SU-DHL-6 (cell line): Measurements from ENCODE around the gene FIGN.

Experiments
- H2AFZ ChIP-seq: fragments of 200-600 bp; sonication (generic); 2 replicates; pipeline ENCODE4 v1.6.1; 2014; ENCODE audit warnings: low read depth, mild to moderate bottlenecking, moderate library complexity, mixed read lengths, antibody characterized with exemption, low read length; ENCODE audit not compliant: severe bottlenecking
- H3F3A ChIP-seq: fragments of 200-600 bp; shearing (Covaris generic); 2 replicates; pipeline ENCODE4 v1.6.0; 2016; ENCODE audit warnings: antibody characterized with exemption, mild to moderate bottlenecking; ENCODE audit not compliant: insufficient read depth
- H3K27ac ChIP-seq: fragments of 200-600 bp; sonication (generic); 2 replicates; pipeline ENCODE4 v1.5.1; 2016; ENCODE audit warnings: low read depth, mild to moderate bottlenecking, low read length, moderate library complexity, mixed read lengths
- H3K27me3 ChIP-seq: fragments of 200-600 bp; sonication (generic), shearing (Covaris generic); 2 replicates; pipeline ENCODE4 v1.6.0; 2014; ENCODE audit warnings: mild to moderate bottlenecking, low read length
- H3K36me3 ChIP-seq: fragments of 200-600 bp; sonication (generic); 2 replicates; pipeline ENCODE4 v1.6.1; 2014; ENCODE audit warnings: mild to moderate bottlenecking, low read length, mixed read lengths
- H3K4me2 ChIP-seq: fragments of 300-600, 200-600 bp; shearing (Covaris generic), sonication (generic); 2 replicates; pipeline ENCODE4 v1.6.0; 2014; ENCODE audit warnings: low read length, low read depth, mild to moderate bottlenecking; ENCODE audit not compliant: poor library complexity, severe bottlenecking
- H3K4me3 ChIP-seq: fragments of 200-600 bp; sonication (generic); 2 replicates; pipeline ENCODE4 v1.5.1; 2014; ENCODE audit warnings: antibody characterized with exemption, low read length, mild to moderate bottlenecking, mixed read lengths; ENCODE audit not compliant: insufficient read depth, poor library complexity, severe bottlenecking
- H3K79me2 ChIP-seq: fragments of 200-600 bp; sonication (generic); 2 replicates; pipeline ENCODE4 v1.6.1; 2014; ENCODE audit warnings: mild to moderate bottlenecking, low read length, moderate library complexity; ENCODE audit not compliant: insufficient read depth
- H3K9ac ChIP-seq: fragments of 200-600 bp; sonication (generic); 2 replicates; pipeline ENCODE4 v1.7.0; 2014; ENCODE audit warnings: mild to moderate bottlenecking, low read length
- H3K9me2 ChIP-seq: fragments of 200-600 bp; sonication (generic); replicated peaks from 2 replicates; pipeline ENCODE4 v1.6.1; 2014; ENCODE audit warnings: low read length; ENCODE audit not compliant: insufficient read depth
- H3K9me3 ChIP-seq: fragments of 200-600 bp; sonication (generic); 2 replicates; pipeline ENCODE4 v1.6.1; 2014; ENCODE audit warnings: low read length, mixed read lengths; ENCODE audit not compliant: insufficient read depth
- H4K20me1 ChIP-seq: fragments of 200-600 bp; sonication (generic); 2 replicates; pipeline ENCODE4 v1.6.1; 2014; ENCODE audit warnings: low read depth, mild to moderate bottlenecking, antibody characterized with exemption, low read length, moderate library complexity, mixed read lengths
- EZH2phosphoT487 ChIP-seq: fragments of 200-600 bp; sonication (generic), shearing (Covaris generic); conservative IDR thresholded peaks from 2 replicates; pipeline ENCODE4 v1.6.1; 2018; ENCODE audit warnings: mild to moderate bottlenecking, antibody characterized with exemption, low read length, moderate library complexity, mixed read lengths
- TF ChIP-seq, protein P1 (sequence below): fragments of 200-600 bp; sonication (generic); IDR thresholded peaks from one replicate; pipeline ENCODE4 v1.5.1; 2017; ENCODE audit warnings: antibody characterized with exemption, mild to moderate bottlenecking, low read length, moderate library complexity; ENCODE audit not compliant: insufficient read depth, poor library complexity, severe bottlenecking

Gene FIGN

DNA sequence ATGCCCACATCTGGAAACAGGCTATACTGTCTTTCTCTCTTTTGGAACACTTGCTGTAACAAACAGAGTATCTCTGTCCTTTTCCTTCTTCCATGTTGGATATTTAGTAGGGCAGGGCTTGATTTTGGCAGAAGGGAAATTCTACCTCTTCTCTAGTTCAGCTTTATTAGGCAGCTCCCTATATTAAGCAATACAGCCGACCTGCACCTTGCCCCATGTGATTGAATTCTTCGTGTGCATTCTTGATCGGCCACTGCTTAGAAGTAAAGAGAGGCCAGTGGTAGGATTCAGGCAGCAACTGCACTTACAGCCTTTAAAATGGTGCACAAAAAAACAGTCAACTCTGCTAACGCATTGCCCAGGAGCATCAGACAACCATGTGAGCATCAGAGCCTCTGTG, 31.3 kb upstream of the FIGN start:
- no peak overlapping the region for H3K27ac ChIP-seq
- H3K9ac ChIP-seq: no peak overlapping the region
- no peaks in the 10 kb centered on the region for H3K36me3 ChIP-seq
- H2AFZ ChIP-seq: no peak overlapping the region
- no peaks in the 10 kb centered on the region for H3F3A ChIP-seq
- no peaks in the 10 kb centered on the region for H3K9me2 ChIP-seq
- no peak overlapping the region for H3K4me2 ChIP-seq
- no peaks in the 10 kb centered on the region for H3K9me3 ChIP-seq
- H3K79me2 ChIP-seq: no peaks in the 10 kb centered on the region
- H4K20me1 ChIP-seq: no peaks in the 10 kb centered on the region
- no peak for TF ChIP-seq EZH2phosphoT487
- TF ChIP-seq, protein P1, sequence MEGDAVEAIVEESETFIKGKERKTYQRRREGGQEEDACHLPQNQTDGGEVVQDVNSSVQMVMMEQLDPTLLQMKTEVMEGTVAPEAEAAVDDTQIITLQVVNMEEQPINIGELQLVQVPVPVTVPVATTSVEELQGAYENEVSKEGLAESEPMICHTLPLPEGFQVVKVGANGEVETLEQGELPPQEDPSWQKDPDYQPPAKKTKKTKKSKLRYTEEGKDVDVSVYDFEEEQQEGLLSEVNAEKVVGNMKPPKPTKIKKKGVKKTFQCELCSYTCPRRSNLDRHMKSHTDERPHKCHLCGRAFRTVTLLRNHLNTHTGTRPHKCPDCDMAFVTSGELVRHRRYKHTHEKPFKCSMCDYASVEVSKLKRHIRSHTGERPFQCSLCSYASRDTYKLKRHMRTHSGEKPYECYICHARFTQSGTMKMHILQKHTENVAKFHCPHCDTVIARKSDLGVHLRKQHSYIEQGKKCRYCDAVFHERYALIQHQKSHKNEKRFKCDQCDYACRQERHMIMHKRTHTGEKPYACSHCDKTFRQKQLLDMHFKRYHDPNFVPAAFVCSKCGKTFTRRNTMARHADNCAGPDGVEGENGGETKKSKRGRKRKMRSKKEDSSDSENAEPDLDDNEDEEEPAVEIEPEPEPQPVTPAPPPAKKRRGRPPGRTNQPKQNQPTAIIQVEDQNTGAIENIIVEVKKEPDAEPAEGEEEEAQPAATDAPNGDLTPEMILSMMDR: no peak
- no peak overlapping the region for H3K4me3 ChIP-seq
- no peaks in the 10 kb centered on the region for H3K27me3 ChIP-seq

DNA sequence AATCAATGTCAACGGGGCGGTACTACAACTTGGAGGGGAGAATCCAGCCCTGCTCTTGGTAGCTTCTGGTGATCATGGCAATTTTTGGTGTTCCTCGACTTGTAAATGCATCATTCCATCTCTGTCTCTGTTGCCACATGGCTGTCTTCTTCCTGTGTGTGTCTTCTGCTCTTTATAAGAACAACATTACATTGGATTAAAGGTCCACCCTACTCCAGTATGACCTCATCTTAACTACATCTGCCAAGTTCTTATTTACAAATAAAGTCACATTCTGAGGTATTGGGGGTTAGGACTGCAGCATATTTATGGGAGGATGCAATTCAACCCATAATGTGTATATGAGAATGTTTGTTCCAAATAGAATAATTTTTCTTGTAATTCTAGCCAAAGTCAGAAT, 28.8 kb upstream of the FIGN start:
- H3K79me2 ChIP-seq: no peaks in the 10 kb centered on the region
- H3K36me3 ChIP-seq: no peaks in the 10 kb centered on the region
- H3K4me3 ChIP-seq: no peak overlapping the region
- H3K27me3 ChIP-seq: no peaks in the 10 kb centered on the region
- H3K9me2 ChIP-seq: no peaks in the 10 kb centered on the region
- H3K27ac ChIP-seq: no peak overlapping the region
- no peak overlapping the region for H2AFZ ChIP-seq
- H4K20me1 ChIP-seq: no peaks in the 10 kb centered on the region
- no peaks in the 10 kb centered on the region for H3K9me3 ChIP-seq
- H3F3A ChIP-seq: no peaks in the 10 kb centered on the region
- H3K4me2 ChIP-seq: no peak overlapping the region
- H3K9ac ChIP-seq: no peak overlapping the region
- TF ChIP-seq, protein P1: no peak
- no peak for TF ChIP-seq EZH2phosphoT487

DNA sequence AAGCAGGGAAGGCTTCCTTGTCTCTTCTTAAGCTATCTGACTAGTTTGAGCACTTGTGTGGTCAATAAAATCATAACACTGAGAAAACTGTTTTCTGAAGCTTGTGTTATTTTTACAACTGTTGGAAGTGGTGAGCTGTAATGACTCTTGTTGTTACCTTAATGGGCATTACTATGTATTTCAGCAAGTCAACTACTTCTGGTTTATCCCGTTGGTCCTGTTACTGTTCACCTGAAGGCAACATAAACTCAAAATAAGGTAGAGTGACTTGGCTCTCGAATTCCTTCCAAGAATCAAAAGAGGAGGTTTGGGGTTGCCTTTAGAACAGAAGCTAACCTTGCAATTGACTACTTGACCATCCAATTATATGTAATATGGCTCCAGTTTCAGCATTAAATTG, 23.2 kb upstream of the FIGN start:
- H3K9me3 ChIP-seq: no peaks in the 10 kb centered on the region
- no peak overlapping the region for H3K27ac ChIP-seq
- H4K20me1 ChIP-seq: no peaks in the 10 kb centered on the region
- TF ChIP-seq, protein P1: no peak
- no peak for TF ChIP-seq EZH2phosphoT487
- H3K36me3 ChIP-seq: no peaks in the 10 kb centered on the region
- no peak overlapping the region for H3K9ac ChIP-seq
- H2AFZ ChIP-seq: no peak overlapping the region
- no peaks in the 10 kb centered on the region for H3K9me2 ChIP-seq
- H3K79me2 ChIP-seq: no peaks in the 10 kb centered on the region
- no peaks in the 10 kb centered on the region for H3K27me3 ChIP-seq
- no peak overlapping the region for H3K4me3 ChIP-seq
- no peak overlapping the region for H3K4me2 ChIP-seq
- no peaks in the 10 kb centered on the region for H3F3A ChIP-seq
